HepG2 (cell line): Measurements from ENCODE around the gene SLC23A2.

ENCODE experiments used
- NKX3-1 ChIP-seq: sonication (generic); formaldehyde crosslinking; IDR thresholded peaks from 2 replicates; pipeline ENCODE4 v1.5.0; 2020; ENCODE audit warnings: missing genetic modification reagents
- PRDM15 ChIP-seq: sonication (generic); formaldehyde crosslinking; IDR thresholded peaks from 2 replicates; pipeline ENCODE4 v1.4.0; 2020; ENCODE audit warnings: missing genetic modification reagents
- SP1 ChIP-seq, 2 experiments: fragments of 450-650 bp in 1 of 2; sonication (generic) in 1 of 2; formaldehyde crosslinking in 1 of 2; IDR thresholded peaks; 2 replicates each; pipeline versions ENCODE4 v1.4.0 to v1.6.1; 2016 to 2020; ENCODE audit warnings: missing genetic modification reagents in 1 of 2
- TEAD2 ChIP-seq: sonication (generic); formaldehyde crosslinking; IDR thresholded peaks from 2 replicates; pipeline ENCODE4 v1.9.0; 2021; ENCODE audit warnings: missing genetic modification reagents
- ZNF274 ChIP-seq: sonication (generic); formaldehyde crosslinking; IDR thresholded peaks from 2 replicates; pipeline ENCODE4 v1.5.1; 2020; ENCODE audit warnings: mild to moderate bottlenecking, missing genetic modification reagents
- ZNF510 ChIP-seq: sonication (generic); formaldehyde crosslinking; IDR thresholded peaks from 2 replicates; pipeline ENCODE4 v1.4.0; 2020; ENCODE audit warnings: low read depth, mild to moderate bottlenecking, missing genetic modification reagents
- TF ChIP-seq, protein P1 (sequence below): sonication (generic); formaldehyde crosslinking; IDR thresholded peaks from 2 replicates; pipeline ENCODE4 v1.5.0; 2020; ENCODE audit warnings: mild to moderate bottlenecking, missing genetic modification reagents, borderline replicate concordance

DNA sequence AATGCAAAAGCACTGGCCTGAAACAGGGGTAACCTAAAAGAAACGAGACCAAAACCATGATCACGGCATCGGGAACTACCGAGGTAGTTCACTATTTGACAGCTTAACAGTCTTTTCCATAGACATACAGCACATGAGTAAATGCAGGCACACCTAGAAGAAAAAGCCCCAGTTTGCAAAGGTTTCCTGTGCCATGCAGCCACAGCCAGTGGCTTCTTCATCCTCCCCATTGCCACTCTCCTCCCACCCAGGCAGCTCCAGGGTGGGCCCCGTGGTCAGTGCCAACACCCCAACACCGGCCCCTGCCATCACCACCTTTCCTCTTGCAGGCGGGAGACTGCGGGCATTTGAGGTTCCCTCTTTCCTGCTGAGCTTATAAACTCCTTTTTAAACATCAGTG lies 115.4 kb downstream of the SLC23A2 start:
- TF ChIP-seq PRDM15 (CRISPR knock-in tag) (no peak), SP1 (IDR thresholded peaks at IDR 0.05) (no peak), SP1 (CRISPR knock-in tag; IDR thresholded peaks at IDR 0.05) (no peak), NKX3-1 (CRISPR knock-in tag) (no peak), ZNF510 (CRISPR knock-in tag) (no peak), TEAD2 (CRISPR knock-in tag) (no peak), ZNF274 (no peak)
- TF ChIP-seq, protein P1, sequence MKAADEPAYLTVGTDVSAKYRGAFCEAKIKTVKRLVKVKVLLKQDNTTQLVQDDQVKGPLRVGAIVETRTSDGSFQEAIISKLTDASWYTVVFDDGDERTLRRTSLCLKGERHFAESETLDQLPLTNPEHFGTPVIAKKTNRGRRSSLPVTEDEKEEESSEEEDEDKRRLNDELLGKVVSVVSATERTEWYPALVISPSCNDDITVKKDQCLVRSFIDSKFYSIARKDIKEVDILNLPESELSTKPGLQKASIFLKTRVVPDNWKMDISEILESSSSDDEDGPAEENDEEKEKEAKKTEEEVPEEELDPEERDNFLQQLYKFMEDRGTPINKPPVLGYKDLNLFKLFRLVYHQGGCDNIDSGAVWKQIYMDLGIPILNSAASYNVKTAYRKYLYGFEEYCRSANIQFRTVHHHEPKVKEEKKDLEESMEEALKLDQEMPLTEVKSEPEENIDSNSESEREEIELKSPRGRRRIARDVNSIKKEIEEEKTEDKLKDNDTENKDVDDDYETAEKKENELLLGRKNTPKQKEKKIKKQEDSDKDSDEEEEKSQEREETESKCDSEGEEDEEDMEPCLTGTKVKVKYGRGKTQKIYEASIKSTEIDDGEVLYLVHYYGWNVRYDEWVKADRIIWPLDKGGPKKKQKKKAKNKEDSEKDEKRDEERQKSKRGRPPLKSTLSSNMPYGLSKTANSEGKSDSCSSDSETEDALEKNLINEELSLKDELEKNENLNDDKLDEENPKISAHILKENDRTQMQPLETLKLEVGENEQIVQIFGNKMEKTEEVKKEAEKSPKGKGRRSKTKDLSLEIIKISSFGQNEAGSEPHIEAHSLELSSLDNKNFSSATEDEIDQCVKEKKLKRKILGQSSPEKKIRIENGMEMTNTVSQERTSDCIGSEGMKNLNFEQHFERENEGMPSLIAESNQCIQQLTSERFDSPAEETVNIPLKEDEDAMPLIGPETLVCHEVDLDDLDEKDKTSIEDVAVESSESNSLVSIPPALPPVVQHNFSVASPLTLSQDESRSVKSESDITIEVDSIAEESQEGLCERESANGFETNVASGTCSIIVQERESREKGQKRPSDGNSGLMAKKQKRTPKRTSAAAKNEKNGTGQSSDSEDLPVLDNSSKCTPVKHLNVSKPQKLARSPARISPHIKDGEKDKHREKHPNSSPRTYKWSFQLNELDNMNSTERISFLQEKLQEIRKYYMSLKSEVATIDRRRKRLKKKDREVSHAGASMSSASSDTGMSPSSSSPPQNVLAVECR (CRISPR knock-in tag) = no peak
